ENCODE measurements around the gene NTN3. TPM values are rescaled to one million over a fixed set of nuclear protein-coding genes. Genes with fewer than 3 reads are reported as not detected.
"Not testable (repeated sequence)": the region's sequence is repeated elsewhere in the genome, so short reads cannot be mapped to it uniquely, and the experiment has no call there.

NTN3 gene
- total RNA-seq, 1 experiment from 2014 or later, result 0.24 TPM

DNA sequence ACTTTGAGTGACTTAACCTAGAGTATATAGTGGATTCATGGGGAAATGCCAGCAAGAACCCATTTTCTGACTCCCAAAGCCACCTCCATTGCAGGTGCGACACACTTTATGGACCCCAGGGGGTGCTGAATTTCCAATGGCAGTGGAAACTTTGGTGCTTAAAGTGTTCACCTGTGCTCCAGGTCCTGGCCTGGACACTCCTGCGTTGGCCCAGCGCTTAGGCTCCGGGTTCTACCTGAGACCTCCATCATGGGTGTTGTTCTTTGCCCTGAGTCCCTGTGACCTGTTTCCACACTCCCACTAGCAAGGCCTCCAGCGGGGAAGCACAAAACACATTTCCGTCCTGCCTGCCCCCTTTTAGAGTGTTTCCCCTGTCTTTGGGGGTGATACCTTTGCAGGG lies 38.8 kb upstream of the NTN3 start:
- Histone ChIP-seq H3K36me3 (peaks cover 77% of the 10 kb centered on the region), H3K4me1 (replicated peaks) (peaks cover 20% of the 10 kb centered on the region), H3K4me3 (no peak overlapping the region), H3K9me3 (replicated peaks) (no peaks in the 10 kb centered on the region), H3K27ac (no peak overlapping the region), H3K27me3 (replicated peaks) (no peaks in the 10 kb centered on the region)
- no peak for DNase-seq (ENCODE audit: low read depth in 1 of 2, low spot score in 2 of 2)

DNA sequence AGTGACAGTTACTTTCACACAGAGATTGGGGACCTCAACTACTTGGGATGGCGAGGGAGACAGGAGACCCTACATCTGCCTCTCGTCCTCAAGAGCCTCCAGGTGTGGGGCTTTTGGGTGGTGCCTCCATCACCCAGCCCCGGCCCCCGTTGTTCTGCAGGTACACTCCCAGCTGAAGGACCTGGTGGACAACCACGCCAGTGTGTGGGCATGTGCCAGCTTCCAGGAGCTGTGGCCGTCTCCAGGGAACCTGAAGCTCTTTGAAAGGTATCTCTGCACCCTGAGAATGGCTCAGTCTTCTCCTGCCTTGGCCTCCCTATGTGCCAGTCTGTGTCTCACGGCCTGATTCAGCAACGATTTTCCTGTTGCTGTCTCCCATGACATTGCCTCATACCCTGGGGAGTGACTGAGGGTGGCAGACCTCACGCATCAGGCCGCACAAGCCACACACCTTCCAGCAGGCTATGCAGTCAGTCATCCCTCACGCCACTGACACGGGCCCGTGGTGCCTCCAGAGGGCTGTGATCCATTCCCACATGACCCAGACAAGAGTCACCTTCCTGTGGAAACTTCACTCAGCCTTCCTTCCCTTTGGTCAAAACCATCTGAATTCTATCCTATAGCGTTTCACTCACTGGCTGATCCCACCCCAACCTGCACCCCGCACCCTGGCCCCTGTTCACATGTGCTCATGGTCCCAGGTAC lies 38.1 kb upstream of the NTN3 start:
- no peak overlapping the region for H3K4me3 ChIP-seq
- no peaks in the 10 kb centered on the region for H3K9me3 ChIP-seq (replicated peaks)
- no peak overlapping the region for H3K27ac ChIP-seq
- no peak for DNase-seq (ENCODE audit: low read depth in 1 of 2, low spot score in 2 of 2)
- H3K27me3 ChIP-seq (replicated peaks), result no peaks in the 10 kb centered on the region
- peaks cover 83% of the 10 kb centered on the region for H3K36me3 ChIP-seq
- H3K4me1 ChIP-seq (replicated peaks), result peaks cover 20% of the 10 kb centered on the region

DNA sequence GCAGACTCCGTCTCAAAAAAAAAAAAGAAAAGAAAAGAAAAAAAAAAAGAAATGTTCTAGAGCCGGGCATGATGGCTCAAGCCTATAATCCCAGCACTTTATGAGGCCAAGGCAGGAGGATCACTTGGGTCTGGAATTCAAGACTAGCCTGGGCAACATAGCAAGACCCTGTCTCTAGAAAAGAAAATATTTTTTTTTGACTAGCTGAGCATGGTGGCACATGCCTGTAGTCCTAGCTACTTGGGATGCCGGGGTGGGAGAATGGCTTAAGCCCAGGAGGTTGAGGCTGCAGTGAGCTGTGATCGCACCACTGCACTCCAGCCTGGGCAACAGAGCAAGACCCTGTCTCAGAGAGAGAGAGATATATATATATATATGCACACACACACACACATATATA lies 35.9 kb upstream of the NTN3 start:
- H3K27ac ChIP-seq; DNase-seq (ENCODE audit: low read depth in 1 of 2, low spot score in 2 of 2); H3K4me1 ChIP-seq (replicated peaks); H3K4me3 ChIP-seq; H3K9me3 ChIP-seq (replicated peaks); H3K27me3 ChIP-seq (replicated peaks): not testable (repeated sequence)
- peaks cover 97% of the 10 kb centered on the region for H3K36me3 ChIP-seq

DNA sequence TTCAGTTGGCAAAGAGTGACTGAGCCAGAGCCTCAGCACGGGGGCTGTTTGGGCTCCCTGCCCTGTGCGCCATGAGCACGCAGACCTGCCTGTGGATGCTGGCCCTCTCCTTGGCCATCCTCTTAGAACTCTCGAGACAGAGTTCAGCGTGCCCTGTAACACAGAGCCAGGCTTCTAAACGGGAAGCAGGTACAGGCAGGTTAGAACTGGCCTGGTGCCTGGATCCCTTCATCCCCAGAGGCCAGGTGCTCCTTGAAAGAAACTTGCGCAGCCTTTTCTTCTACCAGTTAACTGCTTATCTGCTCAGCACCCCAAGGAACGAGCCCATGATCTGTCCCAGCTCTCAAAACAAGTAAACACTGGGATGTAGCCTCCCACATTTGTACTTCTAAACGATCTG lies 35.0 kb upstream of the NTN3 start:
- no peak overlapping the region for H3K27ac ChIP-seq

DNA sequence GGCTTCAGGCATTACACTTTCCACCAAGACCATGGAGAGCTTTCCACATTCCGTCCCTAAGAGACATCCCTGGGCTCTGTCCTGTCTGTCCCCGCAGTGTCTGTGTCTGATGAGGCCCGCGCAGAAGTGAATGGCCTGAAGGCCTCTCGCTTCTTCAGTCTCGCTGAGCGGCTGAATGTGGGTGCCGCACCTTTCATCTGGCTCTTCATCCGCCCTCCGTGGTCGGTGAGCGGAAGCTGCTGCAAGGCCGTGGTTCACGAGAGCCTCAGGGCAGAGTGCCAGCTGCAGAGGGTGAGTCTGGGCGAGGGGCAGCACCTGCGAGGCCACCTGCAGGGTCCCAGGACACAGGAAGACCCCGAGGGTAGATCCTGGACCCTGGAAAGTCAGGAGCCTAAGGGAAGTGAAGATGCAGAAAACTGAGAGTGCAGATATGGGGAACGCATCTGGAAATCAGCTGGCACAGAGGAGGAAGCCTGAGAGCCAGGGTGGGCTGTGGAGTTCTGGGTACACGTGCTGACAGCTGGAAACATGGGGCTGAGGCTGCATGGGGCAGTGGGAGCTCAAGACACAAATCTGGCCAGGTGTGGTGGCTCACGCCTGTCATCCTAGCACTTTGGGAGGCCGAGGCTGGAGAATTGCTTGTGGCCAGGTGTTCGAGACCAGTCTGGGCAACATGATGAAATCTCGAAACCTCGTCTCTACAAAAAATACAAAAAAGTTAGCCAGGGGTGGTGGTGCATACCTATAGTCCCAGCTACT lies 33.9 kb upstream of the NTN3 start:
- peaks cover 90% of the 10 kb centered on the region for H3K36me3 ChIP-seq
- no peak for DNase-seq (ENCODE audit: low read depth in 1 of 2, low spot score in 2 of 2)
- H3K9me3 ChIP-seq (replicated peaks), result no peaks in the 10 kb centered on the region
- H3K4me1 ChIP-seq (replicated peaks), result no peaks in the 10 kb centered on the region
- no peaks in the 10 kb centered on the region for H3K27me3 ChIP-seq (replicated peaks)
- H3K4me3 ChIP-seq, result no peak overlapping the region
- H3K27ac ChIP-seq, result no peak overlapping the region

More for the DNA sequence above, 35.0 kb upstream of the NTN3 start:
- DNase-seq (ENCODE audit: low read depth in 1 of 2, low spot score in 2 of 2), result no peak
- H3K36me3 ChIP-seq, result peaks cover 96% of the 10 kb centered on the region
- no peaks in the 10 kb centered on the region for H3K27me3 ChIP-seq (replicated peaks)
- H3K9me3 ChIP-seq (replicated peaks), result no peaks in the 10 kb centered on the region
- no peaks in the 10 kb centered on the region; the same call in 1 of the 2 replicates for H3K4me1 ChIP-seq (replicated peaks)
- H3K4me3 ChIP-seq, result no peak overlapping the region

DNA sequence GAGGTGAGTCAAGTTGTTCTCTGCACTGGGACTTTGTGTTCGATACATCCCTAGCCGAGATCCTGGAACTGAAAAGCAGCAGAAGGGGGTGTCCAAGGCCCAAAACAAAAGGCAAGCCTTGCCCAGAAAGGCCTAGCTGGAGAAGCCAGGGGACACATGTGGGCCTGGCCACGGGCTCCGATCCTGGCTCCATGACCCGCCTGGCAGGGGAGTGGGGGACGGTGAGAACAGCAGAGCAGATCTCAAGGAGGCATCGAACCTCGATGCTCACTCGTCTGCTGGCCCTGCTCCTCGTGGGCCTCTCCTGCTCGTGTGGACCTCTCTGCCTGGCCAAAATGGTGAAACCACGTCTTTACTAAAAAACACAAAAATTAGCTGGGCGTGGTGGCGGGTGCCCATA lies 33.0 kb upstream of the NTN3 start:
- DNase-seq (ENCODE audit: low read depth in 1 of 2, low spot score in 2 of 2), result no peak
- Histone ChIP-seq H3K27me3 (replicated peaks) (no peaks in the 10 kb centered on the region), H3K36me3 (peaks cover 82% of the 10 kb centered on the region), H3K27ac (no peak overlapping the region), H3K9me3 (replicated peaks) (no peaks in the 10 kb centered on the region), H3K4me1 (replicated peaks) (no peaks in the 10 kb centered on the region), H3K4me3 (no peak overlapping the region)

DNA sequence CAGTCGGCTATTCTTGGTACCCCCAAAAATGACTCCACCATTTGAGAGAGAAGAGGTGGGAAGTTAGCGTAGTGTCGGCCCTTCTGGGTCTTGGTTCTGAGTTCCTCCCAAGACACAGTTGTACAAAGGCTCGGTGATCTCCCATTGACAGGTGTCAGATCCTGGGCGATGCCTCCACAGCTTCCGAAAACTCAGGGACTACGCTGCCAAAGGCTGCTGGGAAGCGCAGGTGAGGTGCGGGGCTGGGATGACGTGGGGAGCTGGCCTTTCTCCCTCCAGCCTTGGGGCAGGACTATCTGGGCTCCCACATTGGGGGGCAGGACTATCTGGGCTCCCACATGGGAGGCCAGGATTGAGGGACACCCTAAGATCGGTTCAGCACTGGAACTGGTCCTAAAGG lies 31.5 kb upstream of the NTN3 start:
- Histone ChIP-seq H3K27ac (no peak overlapping the region), H3K4me3 (no peak overlapping the region), H3K27me3 (replicated peaks) (no peaks in the 10 kb centered on the region), H3K9me3 (replicated peaks) (no peaks in the 10 kb centered on the region), H3K36me3 (peaks cover 81% of the 10 kb centered on the region), H3K4me1 (replicated peaks) (no peaks in the 10 kb centered on the region)
- no peak for DNase-seq (ENCODE audit: low read depth in 1 of 2, low spot score in 2 of 2)

DNA sequence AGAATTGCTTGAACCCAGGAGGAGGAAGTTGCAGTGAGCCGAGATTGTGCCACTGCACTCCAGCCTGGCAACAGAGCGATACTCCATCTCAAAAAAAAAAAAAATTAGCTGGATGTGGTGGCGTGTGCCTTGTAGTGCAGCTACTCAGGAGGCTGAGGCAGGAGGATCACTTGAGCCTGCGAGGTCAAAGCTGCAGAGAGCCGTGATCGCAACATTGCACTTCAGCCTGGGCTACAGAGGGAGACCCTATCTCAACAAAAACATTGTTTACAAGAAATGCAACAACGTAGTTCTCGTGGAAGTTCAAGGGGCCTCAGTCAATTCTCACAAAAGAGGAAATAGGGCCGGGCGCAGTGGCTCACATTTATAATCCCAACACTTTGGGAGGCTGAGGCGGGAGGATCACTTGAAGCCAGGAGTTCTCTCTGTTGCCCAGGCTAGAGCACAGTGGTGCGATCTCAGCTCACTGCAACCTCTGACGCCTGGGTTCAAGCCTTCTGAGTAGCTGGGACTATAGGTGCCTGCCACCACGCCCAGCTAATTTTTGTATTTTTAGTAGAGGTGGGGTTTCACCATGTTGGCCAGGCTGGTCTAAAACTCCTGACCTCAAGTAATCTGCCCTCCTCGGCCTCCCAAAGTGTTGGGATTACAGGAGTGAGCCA lies 29.8 kb upstream of the NTN3 start:
- DNase-seq (ENCODE audit: low read depth in 1 of 2, low spot score in 2 of 2); H3K9me3 ChIP-seq (replicated peaks); H3K27ac ChIP-seq; H3K4me1 ChIP-seq (replicated peaks); H3K27me3 ChIP-seq (replicated peaks); H3K4me3 ChIP-seq: not testable (repeated sequence)
- peaks cover 84% of the 10 kb centered on the region for H3K36me3 ChIP-seq

DNA sequence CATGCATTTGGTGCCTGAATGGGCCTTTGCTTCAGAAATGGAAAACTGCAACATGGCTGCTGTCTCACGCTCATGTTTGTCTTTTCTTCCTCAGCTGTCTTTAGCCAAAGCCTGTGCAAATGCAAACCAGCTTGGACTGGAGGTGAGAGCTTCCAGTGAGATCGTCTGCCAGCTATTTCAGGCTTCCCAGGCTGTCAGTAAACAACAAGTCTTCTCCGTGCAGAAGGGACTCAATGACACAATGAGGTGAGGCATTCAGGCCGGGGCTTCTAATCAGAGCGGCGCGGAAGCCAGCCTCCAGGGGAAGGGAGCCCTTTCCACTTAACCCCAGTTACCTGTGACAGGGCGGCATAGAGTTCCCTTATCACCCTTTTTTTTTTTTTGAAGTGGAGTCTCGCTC lies 27.5 kb upstream of the NTN3 start:
- no peaks in the 10 kb centered on the region for H3K27me3 ChIP-seq (replicated peaks)
- no peak overlapping the region for H3K27ac ChIP-seq
- no peak for DNase-seq (ENCODE audit: low read depth in 1 of 2, low spot score in 2 of 2)
- H3K36me3 ChIP-seq, result peaks cover 84% of the 10 kb centered on the region
- 0 out of 2 replicates have a peak, but pooled peaks cover 5% of the 10 kb centered on the region for H3K4me1 ChIP-seq (replicated peaks)
- no peak overlapping the region for H3K4me3 ChIP-seq
- H3K9me3 ChIP-seq (replicated peaks), result no peaks in the 10 kb centered on the region

DNA sequence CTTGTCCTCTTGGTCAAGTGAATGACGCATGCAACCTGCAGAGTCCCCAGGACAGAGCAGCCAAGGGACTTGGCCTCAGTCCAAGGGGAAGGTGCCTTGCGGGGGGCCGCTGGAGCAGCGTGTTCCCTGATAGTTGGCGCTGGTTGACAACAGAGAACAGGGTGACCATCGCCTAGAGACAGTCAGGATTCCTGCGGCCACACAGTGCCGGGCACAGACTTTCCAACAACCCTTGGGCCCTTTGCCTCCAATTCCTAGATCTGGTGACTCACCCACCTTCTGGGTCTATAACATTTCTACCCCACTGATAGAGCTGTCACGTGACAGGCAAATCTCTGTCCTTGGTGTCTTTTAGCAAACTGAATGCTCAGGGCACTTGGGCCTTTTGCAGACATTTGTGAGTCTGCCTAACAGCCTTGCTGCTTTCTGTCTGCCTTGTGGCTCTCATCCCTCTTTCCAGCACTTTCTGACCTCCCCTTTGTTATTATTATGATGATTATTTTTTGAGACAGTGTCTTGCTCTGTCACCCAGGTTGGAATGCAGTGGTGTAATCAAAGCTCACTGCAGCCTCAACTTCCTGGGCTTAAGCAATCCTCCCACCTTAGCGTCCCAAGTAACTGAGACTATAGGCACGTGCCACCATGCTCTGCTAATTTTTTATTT lies 23.0 kb upstream of the NTN3 start:
- no peaks in the 10 kb centered on the region for H3K9me3 ChIP-seq (replicated peaks)
- DNase-seq (ENCODE audit: low read depth in 1 of 2, low spot score in 2 of 2), result no peak
- H3K36me3 ChIP-seq, result peaks cover 96% of the 10 kb centered on the region
- no peak overlapping the region for H3K27ac ChIP-seq
- no peaks in the 10 kb centered on the region for H3K27me3 ChIP-seq (replicated peaks)
- H3K4me1 ChIP-seq (replicated peaks), result 0 out of 2 replicates have a peak, but pooled peaks cover 5% of the 10 kb centered on the region
- H3K4me3 ChIP-seq, result no peak overlapping the region

DNA sequence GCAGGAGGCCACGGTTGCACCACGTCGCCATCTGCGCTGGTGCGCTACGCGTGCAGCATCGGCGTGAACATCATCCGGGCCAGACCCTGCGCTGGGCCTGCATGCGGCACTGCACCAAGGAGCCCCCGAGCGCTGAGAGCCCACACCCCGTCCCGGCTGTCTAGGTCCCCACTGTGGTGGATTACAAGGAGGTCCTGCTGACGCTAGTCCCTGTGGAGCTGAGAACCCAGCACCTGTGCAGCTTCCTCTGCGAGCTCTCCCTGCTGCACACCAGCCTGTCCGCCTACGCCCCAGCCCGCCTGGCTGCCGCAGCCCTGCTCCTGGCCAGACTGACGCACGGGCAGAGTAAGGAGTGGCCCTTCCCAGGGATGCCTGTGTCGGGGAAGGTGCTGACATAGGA lies 22.0 kb upstream of the NTN3 start:
- H3K4me3 ChIP-seq, result no peak overlapping the region
- 0 out of 2 replicates have a peak, but pooled peaks cover 5% of the 10 kb centered on the region for H3K4me1 ChIP-seq (replicated peaks)
- H3K36me3 ChIP-seq, result peaks cover 97% of the 10 kb centered on the region
- H3K27me3 ChIP-seq (replicated peaks), result no peaks in the 10 kb centered on the region
- H3K9me3 ChIP-seq (replicated peaks), result no peaks in the 10 kb centered on the region
- DNase-seq (ENCODE audit: low read depth in 1 of 2, low spot score in 2 of 2), result no peak
- no peak overlapping the region for H3K27ac ChIP-seq

DNA sequence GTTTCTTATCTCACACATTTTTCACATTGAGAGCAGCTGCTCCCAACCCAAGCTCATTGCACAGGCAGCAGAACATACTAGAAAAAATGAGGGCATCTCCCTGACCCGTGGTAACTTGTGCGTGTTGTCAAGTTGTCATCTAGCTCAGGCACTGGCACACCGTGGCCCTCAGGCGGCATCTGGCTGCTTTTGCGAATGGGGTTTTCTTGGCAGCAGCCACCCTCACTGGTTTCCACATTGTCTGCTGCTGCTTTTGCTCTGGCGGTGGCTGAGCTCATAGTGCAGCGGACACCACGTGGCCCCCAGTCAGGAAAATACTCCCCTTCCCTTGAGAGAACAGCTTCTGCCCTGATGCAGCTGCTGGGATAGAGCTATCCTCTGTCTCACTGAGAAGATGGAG lies 20.6 kb upstream of the NTN3 start:
- DNase-seq (ENCODE audit: low read depth in 1 of 2, low spot score in 2 of 2), result no peak
- H3K36me3 ChIP-seq, result peaks cover 97% of the 10 kb centered on the region
- H3K9me3 ChIP-seq (replicated peaks), result no peaks in the 10 kb centered on the region
- H3K4me3 ChIP-seq, result no peak overlapping the region
- 0 out of 2 replicates have a peak, but pooled peaks cover 5% of the 10 kb centered on the region for H3K4me1 ChIP-seq (replicated peaks)
- H3K27ac ChIP-seq, result no peak overlapping the region
- H3K27me3 ChIP-seq (replicated peaks), result no peaks in the 10 kb centered on the region

DNA sequence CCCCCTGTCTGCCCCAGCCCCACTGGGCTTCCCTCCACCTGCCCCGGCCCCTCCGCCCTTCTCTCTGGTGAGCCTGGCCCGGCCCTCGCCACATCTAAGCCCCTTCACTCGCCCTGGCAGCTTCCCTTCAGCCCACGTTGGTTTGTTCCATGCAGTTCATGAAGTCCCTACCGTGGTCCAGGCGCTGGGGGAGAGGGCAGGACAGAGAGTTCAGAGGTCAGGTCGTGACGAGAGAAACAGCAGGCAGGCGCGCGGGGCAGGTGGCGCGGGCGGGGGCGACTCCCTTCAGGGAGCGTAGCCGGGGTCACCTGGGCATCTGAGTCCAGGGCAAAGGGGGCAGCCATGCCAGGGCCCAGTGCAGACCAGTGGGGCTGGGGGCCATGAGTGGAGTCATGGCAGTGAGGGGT lies 20.1 kb upstream of the NTN3 start:
- Histone ChIP-seq H3K36me3 (peaks cover 97% of the 10 kb centered on the region), H3K27ac (no peak overlapping the region), H3K9me3 (replicated peaks) (no peaks in the 10 kb centered on the region), H3K27me3 (replicated peaks) (no peaks in the 10 kb centered on the region), H3K4me3 (no peak overlapping the region), H3K4me1 (replicated peaks) (0 out of 2 replicates have a peak, but pooled peaks cover 5% of the 10 kb centered on the region)
- DNase-seq (ENCODE audit: low read depth in 1 of 2, low spot score in 2 of 2), result no peak

Data from SJSA1 (cell line).